Stimulated activated CD8-positive, alpha-beta memory T cell treated with anti-CD3 and anti-CD28 coated beads, Interleukin-4, amount 100 ng/mL, for 24 hours (primary cell): ENCODE results near the gene HOXB9.

Source experiments
- DNase-seq: peaks from one replicate; pipeline ENCODE4 v3.0.0-alpha.2; 2020; ENCODE audit warnings: low read depth

Gene HOXB9

DNA sequence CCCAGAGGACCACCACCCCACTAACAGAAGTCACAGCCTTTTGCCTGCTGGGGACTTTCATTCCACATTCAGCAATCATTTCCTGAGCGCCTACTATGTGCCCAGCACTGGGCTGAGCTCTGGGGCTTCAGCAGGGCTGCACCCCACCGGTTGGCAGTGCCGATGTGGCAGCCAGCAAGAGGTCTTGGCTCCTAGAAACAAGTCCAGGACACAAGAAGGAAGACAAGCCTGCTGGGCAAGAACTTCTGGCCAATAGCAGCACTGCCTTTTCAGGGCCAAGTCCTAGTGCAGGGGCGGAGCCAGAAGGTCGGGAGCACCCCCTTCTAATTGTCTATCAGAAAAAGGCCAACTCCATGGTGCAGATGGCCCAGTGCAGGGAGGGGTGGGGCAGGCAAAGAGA, 13.0 kb upstream of the HOXB9 start:
- no peak for DNase-seq

GRCh38 chr17:48637323-48638260, 11.4 kb upstream of the HOXB9 start:
- no peak for DNase-seq

GRCh38 chr17:48636177-48637018, 10.2 kb upstream of the HOXB9 start:
- DNase-seq = peak; percentile 73

- DNase-seq = no peak
Observed at GRCh38 chr17:48634493-48635208, 8.5 kb upstream of the HOXB9 start.

GRCh38 chr17:48633266-48633677, 7.1 kb upstream of the HOXB9 start:
- DNase-seq = no peak

DNA sequence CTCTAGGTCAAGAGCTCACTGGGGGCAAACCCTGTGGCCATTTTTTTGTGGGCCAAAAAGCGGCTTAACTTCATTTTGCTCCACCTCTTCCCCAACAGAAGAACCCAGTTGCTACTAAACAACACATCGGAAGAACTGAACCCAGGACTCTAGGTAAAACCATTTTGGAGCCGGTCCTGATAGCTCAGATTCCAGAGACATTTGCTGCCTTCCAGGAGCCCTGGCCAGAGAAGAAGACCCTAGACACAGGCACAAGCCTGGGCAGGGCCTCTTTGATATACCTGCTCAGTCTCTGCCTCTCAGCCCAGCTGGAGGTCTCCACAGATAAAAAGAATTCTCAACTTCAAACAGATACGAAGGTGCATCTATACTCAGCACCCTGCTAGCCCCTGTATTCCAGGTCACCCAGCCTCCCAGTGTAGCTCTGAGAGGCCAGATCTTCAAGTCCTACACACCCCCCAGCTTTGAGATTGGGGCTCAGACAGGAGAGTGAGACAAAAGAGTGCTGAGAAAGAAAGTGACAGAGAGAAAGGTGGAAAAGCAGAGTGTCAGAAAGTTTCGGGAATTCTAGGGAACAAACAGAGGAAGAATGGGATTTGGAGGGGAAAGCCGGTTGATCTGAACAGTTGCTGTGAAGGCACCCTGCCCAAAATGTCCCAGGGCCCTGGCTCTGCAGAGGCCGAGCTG, 6.6 kb upstream of the HOXB9 start:
- DNase-seq = no peak

- DNase-seq = no peak
Observed at GRCh38 chr17:48631693-48632578, 5.8 kb upstream of the HOXB9 start.

DNA sequence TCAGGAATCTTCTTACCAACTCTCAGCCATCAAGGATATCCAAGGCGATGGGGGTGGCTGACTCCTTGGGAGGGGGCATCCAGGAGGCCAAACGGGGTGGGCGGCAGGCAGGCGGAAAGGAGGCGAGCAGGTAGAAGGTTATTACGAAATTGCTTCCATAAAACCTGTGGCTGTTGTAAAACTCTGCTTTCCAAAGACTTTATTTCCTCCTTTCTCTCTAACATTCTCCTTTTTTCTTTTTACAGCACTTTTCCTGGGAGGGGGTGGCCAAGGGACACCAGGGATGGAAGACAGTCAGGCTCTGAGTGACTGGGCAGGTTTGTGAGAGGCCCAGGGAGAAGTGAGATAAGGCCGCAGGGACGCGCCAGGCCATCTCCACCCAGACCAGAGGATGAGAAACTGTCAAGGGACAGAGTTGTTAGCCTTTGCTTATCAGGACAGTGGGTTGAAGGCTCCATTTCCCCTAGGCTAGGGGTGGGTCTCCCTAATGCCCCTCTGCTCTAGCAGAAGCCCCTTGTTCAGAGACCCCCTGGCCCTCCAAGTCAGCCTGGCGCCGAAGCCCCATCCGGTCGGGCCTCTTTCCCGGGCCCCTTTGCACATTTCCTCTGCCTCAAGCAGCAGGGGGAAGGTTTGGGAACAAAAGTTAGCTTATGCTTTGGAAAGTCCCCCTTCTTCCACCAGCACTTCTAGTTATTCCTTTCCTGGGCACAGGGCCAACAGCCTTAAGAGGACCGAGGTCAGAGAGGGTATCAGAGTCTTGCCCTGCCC, 5.0 kb upstream of the HOXB9 start:
- DNase-seq = no peak

- DNase-seq = no peak
Observed at GRCh38 chr17:48630009-48630924, 4.1 kb upstream of the HOXB9 start.

DNA sequence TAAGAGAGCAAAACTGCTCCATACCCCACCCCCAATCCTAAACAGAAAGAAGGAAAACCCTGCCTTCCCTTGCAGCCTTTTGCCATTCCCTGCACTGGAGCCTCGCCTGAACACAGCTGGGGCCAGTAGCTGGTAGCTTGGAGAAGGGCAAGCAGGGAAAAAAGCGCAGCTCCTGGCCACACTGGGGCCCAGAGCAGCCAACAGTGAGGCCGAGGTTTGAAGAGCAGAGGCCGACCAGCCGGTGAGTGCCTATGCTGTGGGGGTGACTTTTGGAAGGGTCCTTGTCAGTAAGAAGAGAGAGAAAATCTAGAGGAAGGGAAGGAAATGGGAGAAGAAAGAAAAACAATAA, 3.2 kb upstream of the HOXB9 start:
- no peak for DNase-seq

DNA sequence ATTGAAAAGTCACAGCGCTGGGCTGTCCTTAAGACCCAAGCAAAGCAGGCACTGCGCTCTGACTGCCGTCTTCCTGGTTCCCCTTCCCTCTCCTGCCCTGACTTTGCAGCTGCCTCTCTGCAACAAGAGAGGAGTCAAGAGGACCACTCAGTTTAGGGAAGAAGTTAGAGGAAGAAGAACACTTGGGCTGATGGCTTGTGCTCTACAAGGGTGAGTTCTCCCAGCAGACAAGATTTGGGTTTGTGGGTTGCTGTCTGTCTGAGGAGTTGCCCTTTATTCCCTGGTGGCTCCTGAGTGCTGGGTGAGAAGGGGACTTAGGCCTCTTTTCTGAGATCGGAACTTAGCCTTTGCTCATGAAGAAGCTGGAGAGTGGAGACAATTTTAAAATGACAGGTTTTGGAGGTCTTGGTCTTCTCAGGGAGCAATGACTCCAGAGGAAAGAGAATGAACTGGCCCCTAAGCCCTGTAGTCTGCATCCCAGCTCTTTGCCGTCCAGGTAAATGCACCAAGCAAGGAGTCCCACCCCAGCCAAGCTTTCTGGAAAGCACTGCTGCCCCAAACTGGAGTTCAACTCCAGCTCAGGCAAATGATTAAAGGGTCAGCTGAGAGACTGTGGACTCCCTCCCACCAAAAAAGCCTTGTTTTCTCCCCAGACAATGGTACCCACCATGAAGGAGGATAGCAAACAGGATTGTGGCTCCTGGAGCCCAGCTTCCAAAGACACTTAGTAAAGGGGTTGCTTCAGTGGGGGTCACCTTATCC, 2.7 kb upstream of the HOXB9 start:
- DNase-seq = no peak

DNA sequence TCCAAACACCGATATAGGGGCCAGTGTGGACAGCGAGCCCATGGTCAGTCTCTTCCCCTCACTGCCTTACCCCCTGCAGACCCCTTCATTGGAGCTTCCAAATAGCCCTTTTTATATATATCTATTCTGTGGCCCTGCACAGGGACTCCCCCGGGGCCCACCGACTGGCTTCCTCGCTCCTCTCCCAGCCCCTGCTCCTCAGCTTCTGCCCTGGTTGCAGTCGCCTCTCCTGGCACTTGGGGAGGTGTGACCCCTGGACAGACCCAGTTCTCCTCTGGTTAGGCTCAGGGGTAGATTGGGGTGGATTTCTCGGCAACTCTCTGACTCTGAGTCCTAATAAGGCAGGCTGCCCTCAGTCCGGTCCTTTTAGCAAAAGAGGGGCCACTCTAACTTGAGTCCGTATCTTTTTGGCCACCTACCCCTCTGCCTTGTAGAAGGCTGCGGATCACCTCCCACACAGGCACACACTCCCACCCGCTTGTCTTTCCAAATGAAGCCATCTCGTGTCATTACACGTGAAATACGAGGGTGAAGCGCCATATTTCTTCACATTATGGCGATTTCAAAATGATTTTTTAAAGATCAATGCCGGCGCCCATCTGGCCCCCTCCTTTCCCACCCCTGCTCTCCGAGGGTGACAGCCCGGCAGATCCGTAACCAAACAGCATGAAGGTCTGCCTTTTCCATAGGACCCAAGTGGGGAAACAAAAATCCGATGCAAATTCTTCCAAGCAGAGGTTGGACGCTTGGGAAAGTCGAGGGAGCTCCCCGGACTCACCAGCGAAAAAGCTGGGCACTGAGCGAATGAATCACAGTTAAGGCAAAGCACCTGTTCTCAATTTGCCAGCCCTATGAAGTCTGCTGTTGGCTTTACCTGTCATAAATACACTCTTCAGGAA, 1.7 kb upstream of the HOXB9 start:
- DNase-seq = no peak

DNA sequence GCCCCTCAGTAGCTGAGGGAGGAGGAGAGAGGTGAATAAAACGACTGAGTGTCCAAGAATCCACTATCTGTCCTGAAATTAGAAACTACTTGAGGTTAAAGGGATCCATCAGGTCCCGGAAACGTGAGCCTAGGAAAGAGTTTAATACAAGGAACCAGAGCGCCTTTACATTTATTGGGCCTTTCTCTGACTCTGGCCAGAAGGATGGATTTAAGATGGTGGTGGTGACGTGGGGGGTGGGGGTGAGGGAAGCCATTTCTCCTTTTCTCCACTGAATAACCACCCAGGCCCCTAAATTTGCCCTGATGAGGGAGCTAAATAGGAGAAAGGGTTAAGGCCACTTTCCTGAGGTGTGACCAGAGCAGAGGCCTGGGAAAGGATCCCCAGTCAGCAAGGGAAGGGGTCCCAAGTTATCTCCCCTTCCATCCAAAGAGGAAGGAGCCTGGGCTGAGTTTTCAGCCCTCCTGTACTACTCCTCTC, 1.0 kb upstream of the HOXB9 start:
- no peak for DNase-seq

DNA sequence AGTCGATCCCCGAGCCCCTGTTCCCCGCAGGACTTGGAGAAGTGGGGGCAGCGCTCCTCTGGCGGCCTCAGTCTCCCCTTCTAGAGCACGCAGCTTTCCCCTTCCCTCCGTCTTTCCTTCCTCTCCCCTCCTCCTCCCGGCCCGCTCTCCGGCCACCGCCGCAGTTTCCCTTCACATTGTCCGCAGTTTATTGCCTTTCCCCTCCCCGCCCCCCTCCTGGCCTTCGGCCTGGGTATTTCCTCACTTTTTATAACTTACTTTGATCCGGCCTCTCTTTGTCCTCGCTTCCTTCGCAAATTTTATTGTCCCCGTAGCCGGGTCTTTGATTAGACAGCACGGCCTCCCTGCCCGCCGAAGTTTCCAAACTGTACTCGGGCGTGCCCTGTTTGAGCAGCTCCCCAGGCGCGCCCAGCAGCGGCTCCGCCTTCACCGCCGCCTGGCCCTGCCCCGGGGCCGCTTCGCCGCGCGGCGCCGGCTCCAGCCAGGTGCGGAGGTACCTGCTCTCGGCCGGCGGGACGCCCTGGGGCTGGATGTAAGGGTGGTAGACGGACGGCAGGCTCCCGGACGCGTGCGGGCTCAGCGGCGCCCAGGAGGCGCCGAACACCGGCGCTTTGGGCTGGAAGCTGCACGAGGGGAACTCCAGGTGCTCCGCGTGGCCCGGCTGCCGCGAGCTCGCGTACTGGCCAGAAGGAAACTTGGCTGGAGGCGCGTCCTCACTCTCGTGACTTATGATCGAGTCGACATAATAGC, 488 bp downstream of the HOXB9 start:
- no peak for DNase-seq

GRCh38 chr17:48624544-48625494, 1.3 kb downstream of the HOXB9 start:
- DNase-seq = no peak
